ENCODE data around the gene PTPRN2.

Gene PTPRN2

DNA sequence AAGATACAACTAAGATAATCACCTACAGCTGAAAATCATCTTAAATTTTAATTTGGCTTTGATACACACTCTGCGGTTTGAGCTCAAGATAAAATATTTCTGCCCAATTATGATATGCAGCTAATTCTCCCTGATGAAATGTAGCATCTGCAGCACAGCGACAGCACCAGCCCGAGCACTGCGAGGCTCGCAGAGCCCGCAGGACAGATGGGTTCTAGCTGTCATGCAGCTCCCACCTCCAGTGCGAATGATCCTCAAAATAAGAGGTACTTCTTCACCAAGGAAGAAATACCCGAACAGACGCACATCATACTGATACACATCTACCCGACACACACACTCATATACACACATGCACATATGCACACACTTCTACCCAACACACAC lies 457.6 kb downstream of the PTPRN2 start:
- TF ChIP-seq, protein P1, sequence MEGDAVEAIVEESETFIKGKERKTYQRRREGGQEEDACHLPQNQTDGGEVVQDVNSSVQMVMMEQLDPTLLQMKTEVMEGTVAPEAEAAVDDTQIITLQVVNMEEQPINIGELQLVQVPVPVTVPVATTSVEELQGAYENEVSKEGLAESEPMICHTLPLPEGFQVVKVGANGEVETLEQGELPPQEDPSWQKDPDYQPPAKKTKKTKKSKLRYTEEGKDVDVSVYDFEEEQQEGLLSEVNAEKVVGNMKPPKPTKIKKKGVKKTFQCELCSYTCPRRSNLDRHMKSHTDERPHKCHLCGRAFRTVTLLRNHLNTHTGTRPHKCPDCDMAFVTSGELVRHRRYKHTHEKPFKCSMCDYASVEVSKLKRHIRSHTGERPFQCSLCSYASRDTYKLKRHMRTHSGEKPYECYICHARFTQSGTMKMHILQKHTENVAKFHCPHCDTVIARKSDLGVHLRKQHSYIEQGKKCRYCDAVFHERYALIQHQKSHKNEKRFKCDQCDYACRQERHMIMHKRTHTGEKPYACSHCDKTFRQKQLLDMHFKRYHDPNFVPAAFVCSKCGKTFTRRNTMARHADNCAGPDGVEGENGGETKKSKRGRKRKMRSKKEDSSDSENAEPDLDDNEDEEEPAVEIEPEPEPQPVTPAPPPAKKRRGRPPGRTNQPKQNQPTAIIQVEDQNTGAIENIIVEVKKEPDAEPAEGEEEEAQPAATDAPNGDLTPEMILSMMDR (conservative IDR thresholded peaks at IDR 0.05; ENCODE audit: low read length): no peak
- no peak overlapping the region for H3K4me3 ChIP-seq (ENCODE audit: low read length)
- DNase-seq (ENCODE audit: low read depth): no peak

GRCh38 chr7:158129037-158130022 lies 458.3 kb downstream of the PTPRN2 start:
- no peak for DNase-seq (ENCODE audit: low read depth)
- TF ChIP-seq, protein P1 (conservative IDR thresholded peaks at IDR 0.05; ENCODE audit: low read length): no peak
- H3K4me3 ChIP-seq (ENCODE audit: low read length): no peak overlapping the region

- no peak overlapping the region for H3K4me3 ChIP-seq (ENCODE audit: low read length)
- no peak for DNase-seq (ENCODE audit: low read depth)
- TF ChIP-seq, protein P1 (conservative IDR thresholded peaks at IDR 0.05; ENCODE audit: low read length): no peak
Measured at GRCh38 chr7:158128572-158128971, 459.1 kb downstream of the PTPRN2 start.

GRCh38 chr7:158127241-158127640 lies 460.4 kb downstream of the PTPRN2 start:
- no peak overlapping the region for H3K4me3 ChIP-seq (ENCODE audit: low read length)
- TF ChIP-seq, protein P1 (conservative IDR thresholded peaks at IDR 0.05; ENCODE audit: low read length): no peak
- no peak for DNase-seq (ENCODE audit: low read depth)

- no peak overlapping the region for H3K4me3 ChIP-seq (ENCODE audit: low read length)
- TF ChIP-seq, protein P1 (conservative IDR thresholded peaks at IDR 0.05; ENCODE audit: low read length): no peak
- DNase-seq (ENCODE audit: low read depth): no peak
Measured at GRCh38 chr7:158126661-158127060, 461.0 kb downstream of the PTPRN2 start.

- H3K4me3 ChIP-seq (ENCODE audit: low read length): no peak overlapping the region
- TF ChIP-seq, protein P1 (conservative IDR thresholded peaks at IDR 0.05; ENCODE audit: low read length): no peak
Measured at GRCh38 chr7:158125721-158126120, 461.9 kb downstream of the PTPRN2 start.

GRCh38 chr7:158125091-158125490 lies 462.5 kb downstream of the PTPRN2 start:
- TF ChIP-seq, protein P1 (conservative IDR thresholded peaks at IDR 0.05; ENCODE audit: low read length): no peak
- no peak overlapping the region for H3K4me3 ChIP-seq (ENCODE audit: low read length)

More at GRCh38 chr7:158125721-158126120, 461.9 kb downstream of the PTPRN2 start:
- DNase-seq (ENCODE audit: low read depth): no peak

More at GRCh38 chr7:158125091-158125490, 462.5 kb downstream of the PTPRN2 start:
- DNase-seq (ENCODE audit: low read depth): no peak

All from AG10803 (cell line).